GM06990 (cell line): ENCODE data around the gene CYBC1.

Experiments used
- DNase-seq: peaks from one replicate; pipeline ENCODE4 v3.0.0-alpha.2; 2011; ENCODE audit not compliant: insufficient read length; ENCODE audit errors: extremely low read depth
- H3K27me3 ChIP-seq: replicated peaks from 2 replicates; pipeline ENCODE4 v1.6.0; 2011; ENCODE audit warnings: low read length; ENCODE audit not compliant: control insufficient read depth, insufficient read depth
- H3K36me3 ChIP-seq: 2 replicates; pipeline ENCODE4 v1.5.1; 2011; ENCODE audit warnings: low read length; ENCODE audit not compliant: control insufficient read depth, insufficient read depth
- H3K4me3 ChIP-seq: replicated peaks from 2 replicates; pipeline ENCODE4 v1.5.1; 2011; ENCODE audit warnings: low read depth, mild to moderate bottlenecking, control low read depth, low read length
- TF ChIP-seq, protein P1 (sequence below): IDR thresholded peaks from 2 replicates; pipeline ENCODE4 v1.5.1; 2011; ENCODE audit warnings: low read length, control low read depth, mild to moderate bottlenecking, inconsistent platforms; ENCODE audit not compliant: insufficient read depth, poor library complexity, severe bottlenecking

CYBC1 gene

GRCh38 chr17:82399601-82400101, 50.9 kb downstream of the CYBC1 start:
- Histone ChIP-seq H3K36me3 (peaks cover 8% of the 10 kb centered on the region), H3K4me3 (no peak overlapping the region), H3K27me3 (no peaks in the 10 kb centered on the region)
- DNase-seq: no peak
- TF ChIP-seq, protein P1, sequence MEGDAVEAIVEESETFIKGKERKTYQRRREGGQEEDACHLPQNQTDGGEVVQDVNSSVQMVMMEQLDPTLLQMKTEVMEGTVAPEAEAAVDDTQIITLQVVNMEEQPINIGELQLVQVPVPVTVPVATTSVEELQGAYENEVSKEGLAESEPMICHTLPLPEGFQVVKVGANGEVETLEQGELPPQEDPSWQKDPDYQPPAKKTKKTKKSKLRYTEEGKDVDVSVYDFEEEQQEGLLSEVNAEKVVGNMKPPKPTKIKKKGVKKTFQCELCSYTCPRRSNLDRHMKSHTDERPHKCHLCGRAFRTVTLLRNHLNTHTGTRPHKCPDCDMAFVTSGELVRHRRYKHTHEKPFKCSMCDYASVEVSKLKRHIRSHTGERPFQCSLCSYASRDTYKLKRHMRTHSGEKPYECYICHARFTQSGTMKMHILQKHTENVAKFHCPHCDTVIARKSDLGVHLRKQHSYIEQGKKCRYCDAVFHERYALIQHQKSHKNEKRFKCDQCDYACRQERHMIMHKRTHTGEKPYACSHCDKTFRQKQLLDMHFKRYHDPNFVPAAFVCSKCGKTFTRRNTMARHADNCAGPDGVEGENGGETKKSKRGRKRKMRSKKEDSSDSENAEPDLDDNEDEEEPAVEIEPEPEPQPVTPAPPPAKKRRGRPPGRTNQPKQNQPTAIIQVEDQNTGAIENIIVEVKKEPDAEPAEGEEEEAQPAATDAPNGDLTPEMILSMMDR: no peak

DNA sequence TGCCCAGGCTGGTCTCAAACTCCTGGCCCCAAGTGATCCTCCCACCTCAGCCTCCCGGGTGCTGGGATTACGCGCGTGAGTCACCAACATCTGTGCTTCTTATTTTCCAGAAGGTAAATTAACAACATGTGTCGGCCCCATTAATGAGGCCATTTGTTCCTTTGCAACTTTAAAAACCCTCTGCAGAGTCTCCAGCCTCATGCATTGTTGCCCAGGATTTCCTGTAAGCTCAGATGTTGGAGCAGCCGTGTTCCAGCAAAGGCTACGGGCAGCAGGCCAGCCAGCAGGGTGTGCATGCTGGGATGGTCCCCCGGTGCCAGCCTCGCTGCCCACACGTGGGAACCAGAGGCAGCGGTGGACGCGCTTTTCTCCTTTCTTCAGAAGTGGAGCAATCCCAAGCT, 51.5 kb downstream of the CYBC1 start:
- no peak overlapping the region for H3K4me3 ChIP-seq
- H3K27me3 ChIP-seq: no peaks in the 10 kb centered on the region
- TF ChIP-seq, protein P1: no peak
- DNase-seq: no peak
- H3K36me3 ChIP-seq: peaks cover 6% of the 10 kb centered on the region

- DNase-seq: no peak
- TF ChIP-seq, protein P1: no peak
- Histone ChIP-seq H3K36me3 (peaks cover 2% of the 10 kb centered on the region), H3K27me3 (no peaks in the 10 kb centered on the region), H3K4me3 (no peak overlapping the region)
Measured at GRCh38 chr17:82397449-82398335, 52.9 kb downstream of the CYBC1 start.

DNA sequence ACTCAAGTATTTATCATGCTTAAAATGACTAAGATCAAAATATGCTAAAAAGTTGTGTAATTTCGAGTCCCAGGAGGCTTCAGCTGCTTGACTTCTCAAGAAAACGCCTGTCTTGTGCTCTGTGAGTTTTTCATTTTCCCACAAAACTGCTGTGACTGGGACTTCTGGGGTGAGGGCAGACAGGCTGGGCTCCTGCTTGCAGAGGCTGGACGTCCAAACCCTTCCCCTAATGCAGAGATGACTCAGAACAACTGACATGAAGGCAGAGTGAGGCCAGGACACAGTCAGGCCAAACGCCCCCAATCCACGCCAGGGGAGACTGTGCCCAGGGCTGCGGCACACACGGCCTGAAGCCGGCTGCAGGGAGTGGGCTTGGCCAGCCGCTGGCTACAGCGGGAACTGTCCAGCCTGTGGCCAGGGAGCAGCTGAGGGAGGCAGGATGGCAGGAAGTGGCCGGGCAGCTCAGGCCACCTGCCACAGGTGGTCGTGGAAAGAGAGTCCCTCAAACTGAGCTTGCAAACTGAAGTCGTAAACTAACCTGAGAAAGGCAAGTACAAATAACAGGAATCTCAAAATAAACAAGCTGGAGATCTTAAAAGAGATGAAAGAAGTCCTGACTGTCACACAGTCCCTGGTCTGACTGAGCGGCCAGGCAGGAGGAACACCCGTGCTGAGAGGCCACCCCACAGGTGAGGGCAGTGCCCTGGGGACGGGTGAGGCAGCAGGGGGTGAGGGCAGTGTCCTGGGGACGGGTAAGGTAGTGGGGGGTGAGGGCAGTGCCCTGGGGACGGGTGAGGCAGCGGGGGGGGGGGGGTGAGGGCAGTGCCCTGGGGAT, 53.7 kb downstream of the CYBC1 start:
- H3K36me3 ChIP-seq: peaks cover 3% of the 10 kb centered on the region
- H3K27me3 ChIP-seq: no peaks in the 10 kb centered on the region
- H3K4me3 ChIP-seq: no peak overlapping the region
- TF ChIP-seq, protein P1: no peak
- no peak for DNase-seq

DNA sequence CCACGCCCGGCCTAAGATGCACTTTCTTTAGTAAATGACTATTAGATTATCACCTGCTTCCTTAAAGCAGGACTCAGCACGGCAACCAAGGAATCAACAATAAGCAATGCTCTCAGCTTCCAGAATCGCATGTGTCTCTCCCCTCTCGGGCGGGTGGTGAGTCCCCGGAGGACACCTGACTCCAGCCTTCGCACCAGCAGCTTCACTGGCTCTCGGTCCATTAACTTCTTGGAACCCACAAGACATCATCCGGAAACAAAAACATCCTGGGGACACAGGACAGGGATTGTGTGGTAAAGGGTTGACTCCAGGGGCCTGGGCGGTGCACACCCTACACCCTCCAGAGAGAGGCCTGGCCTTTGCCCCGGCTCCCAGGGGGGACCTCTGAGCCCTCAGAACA, 56.3 kb downstream of the CYBC1 start:
- Histone ChIP-seq H3K4me3 (no peak overlapping the region), H3K36me3 (peaks cover 3% of the 10 kb centered on the region), H3K27me3 (no peaks in the 10 kb centered on the region)
- TF ChIP-seq, protein P1: no peak
- DNase-seq: no peak
